IPS-18c (cell line): ENCODE measurements around the gene CCNI.

Experiments
- H3K4me3 ChIP-seq: 2 replicates; pipeline ENCODE4 v1.7.0; 2013; ENCODE audit warnings: low read depth, mild to moderate bottlenecking, low read length, moderate library complexity; ENCODE audit not compliant: insufficient read depth
- H3K9me3 ChIP-seq: one replicate; pipeline ENCODE4 v1.6.1; 2013; ENCODE audit warnings: mild to moderate bottlenecking, low read length, moderate library complexity; ENCODE audit not compliant: control insufficient read depth, insufficient read depth

Gene CCNI

GRCh38 chr4:77075869-77076799 is at the start of gene CCNI:
TSS of gene CCNI (minus strand) at chr4:77075989. CDS start at chr4:77066362, 9,627 bp downstream.
- no peaks in the 10 kb centered on the region for H3K9me3 ChIP-seq
- H3K4me3 ChIP-seq, result peak within 1 kb of the TSS; percentile 100

GRCh38 chr4:77124576-77124975 is 48.8 kb upstream of the CCNI start:
- H3K4me3 ChIP-seq, result no peak overlapping the region
- H3K9me3 ChIP-seq, result no peaks in the 10 kb centered on the region

- H3K9me3 ChIP-seq, result no peaks in the 10 kb centered on the region
Observed at GRCh38 chr4:77123411-77123810, 47.6 kb upstream of the CCNI start.

GRCh38 chr4:77122656-77123055 is 46.9 kb upstream of the CCNI start:
- no peak overlapping the region for H3K4me3 ChIP-seq
- no peaks in the 10 kb centered on the region for H3K9me3 ChIP-seq

More at GRCh38 chr4:77123411-77123810, 47.6 kb upstream of the CCNI start:
- H3K4me3 ChIP-seq, result no peak overlapping the region

- H3K9me3 ChIP-seq, result no peaks in the 10 kb centered on the region
- H3K4me3 ChIP-seq, result no peak overlapping the region
Observed at GRCh38 chr4:77121736-77122240, 46.0 kb upstream of the CCNI start.

GRCh38 chr4:77120886-77121508 is 45.2 kb upstream of the CCNI start:
- Histone ChIP-seq H3K4me3 (no peak overlapping the region), H3K9me3 (no peaks in the 10 kb centered on the region)

GRCh38 chr4:77117721-77118120 is 41.9 kb upstream of the CCNI start:
- no peak overlapping the region for H3K4me3 ChIP-seq
- no peaks in the 10 kb centered on the region for H3K9me3 ChIP-seq

- Histone ChIP-seq H3K9me3 (no peaks in the 10 kb centered on the region), H3K4me3 (no peak overlapping the region)
Observed at GRCh38 chr4:77113069-77113468, 37.3 kb upstream of the CCNI start.

- no peaks in the 10 kb centered on the region for H3K9me3 ChIP-seq
- no peak overlapping the region for H3K4me3 ChIP-seq
Observed at GRCh38 chr4:77110730-77111129, 34.9 kb upstream of the CCNI start.

- no peaks in the 10 kb centered on the region for H3K9me3 ChIP-seq
- no peak overlapping the region for H3K4me3 ChIP-seq
Observed at GRCh38 chr4:77104791-77105540, 29.2 kb upstream of the CCNI start.

- no peak overlapping the region for H3K4me3 ChIP-seq
Observed at GRCh38 chr4:77104388-77104787, 28.6 kb upstream of the CCNI start.

GRCh38 chr4:77100234-77100633 is 24.4 kb upstream of the CCNI start:
- no peaks in the 10 kb centered on the region for H3K9me3 ChIP-seq
- no peak overlapping the region for H3K4me3 ChIP-seq

More at GRCh38 chr4:77104388-77104787, 28.6 kb upstream of the CCNI start:
- H3K9me3 ChIP-seq, result no peaks in the 10 kb centered on the region

GRCh38 chr4:77097611-77098010 is 21.8 kb upstream of the CCNI start:
- H3K4me3 ChIP-seq, result no peak overlapping the region
- H3K9me3 ChIP-seq, result no peaks in the 10 kb centered on the region

GRCh38 chr4:77095101-77095821 is 19.5 kb upstream of the CCNI start:
- Histone ChIP-seq H3K4me3 (no peak overlapping the region), H3K9me3 (no peaks in the 10 kb centered on the region)

GRCh38 chr4:77094496-77094895 is 18.7 kb upstream of the CCNI start:
- H3K4me3 ChIP-seq, result no peak overlapping the region
- H3K9me3 ChIP-seq, result no peaks in the 10 kb centered on the region

GRCh38 chr4:77093401-77093800 is 17.6 kb upstream of the CCNI start:
- Histone ChIP-seq H3K9me3 (no peaks in the 10 kb centered on the region), H3K4me3 (no peak overlapping the region)

- Histone ChIP-seq H3K4me3 (no peak overlapping the region), H3K9me3 (peaks cover 2% of the 10 kb centered on the region)
Observed at GRCh38 chr4:77092975-77093374, 17.2 kb upstream of the CCNI start.
